Measurements from ENCODE around the gene XYLT1. TPM values are rescaled to one million over a fixed set of nuclear protein-coding genes. Genes with fewer than 3 reads are reported as not detected.

The XYLT1 gene
- total RNA-seq, 4 donors from 2014 or later = 6.6 to 17.2 (median 10.0) TPM

- Histone ChIP-seq H3K4me1 (no peaks in the 10 kb centered on the region), H3K27me3 (no peaks in the 10 kb centered on the region), H3K36me3 (peaks cover 0 to 19% (median 0%) of the 10 kb centered on the region in 3 donors), H3K9me3 (no peaks in the 10 kb centered on the region), H3K4me3 (no peak overlapping the region), H3K27ac (no peak overlapping the region)
- TF ChIP-seq CTCF (IDR thresholded peaks at IDR 0.05) (no peak), POLR2A (IDR thresholded peaks at IDR 0.05) (no peak)
- intact Hi-C loops (cut with DNase I) = loop anchor here (10.0 kb wide), 1 partner anchor 49 kb away; no protein-coding TSS in a partner anchor
- WGBS, 2 donors = 64 to 75% methylated on average over 9 of the region's 10 CpGs
- no peak for DNase-seq
Measured at GRCh38 chr16:17105239-17105797, 365.4 kb downstream of the XYLT1 start.

- WGBS, 2 donors = 64 to 78% methylated on average over 5 of the region's 5 CpGs
- TF ChIP-seq POLR2A (IDR thresholded peaks at IDR 0.05) = no peak
- TF ChIP-seq CTCF (IDR thresholded peaks at IDR 0.05) = no peak
- intact Hi-C loops (cut with DNase I) = loop anchor here (10.0 kb wide), 1 partner anchor 50 kb away; no protein-coding TSS in a partner anchor
- Histone ChIP-seq H3K36me3 (peaks cover 0 to 13% (median 0%) of the 10 kb centered on the region in 3 donors), H3K27ac (no peak overlapping the region), H3K9me3 (no peaks in the 10 kb centered on the region), H3K4me3 (no peak overlapping the region), H3K4me1 (no peaks in the 10 kb centered on the region), H3K27me3 (no peaks in the 10 kb centered on the region)
- DNase-seq = no peak
Measured at GRCh38 chr16:17104654-17105053, 366.1 kb downstream of the XYLT1 start.

GRCh38 chr16:17103216-17103615 is 367.5 kb downstream of the XYLT1 start:
- no peaks in the 10 kb centered on the region for H3K4me1 ChIP-seq
- DNase-seq = no peak
- H3K4me3 ChIP-seq = no peak overlapping the region
- intact Hi-C loops (cut with DNase I) = loop anchor here (10.0 kb wide), 1 partner anchor 52 kb away; no protein-coding TSS in a partner anchor
- no peaks in the 10 kb centered on the region for H3K27me3 ChIP-seq
- H3K27ac ChIP-seq = no peak overlapping the region
- H3K36me3 ChIP-seq = no peaks in the 10 kb centered on the region
- TF ChIP-seq CTCF (IDR thresholded peaks at IDR 0.05) (no peak), POLR2A (IDR thresholded peaks at IDR 0.05) (no peak)
- 85 to 86% methylated on average over 3 of the region's 3 CpGs for WGBS, 2 donors
- H3K9me3 ChIP-seq = no peaks in the 10 kb centered on the region

GRCh38 chr16:17101646-17102045 is 369.1 kb downstream of the XYLT1 start:
- intact Hi-C loops (cut with DNase I) = loop anchor here (10.0 kb wide), 1 partner anchor 53 kb away; no protein-coding TSS in a partner anchor
- TF ChIP-seq POLR2A (IDR thresholded peaks at IDR 0.05) (no peak), CTCF (IDR thresholded peaks at IDR 0.05) (no peak)
- H3K27ac ChIP-seq = no peak overlapping the region
- DNase-seq = no peak
- WGBS, 2 donors = 69 to 72% methylated on average over 2 of the region's 2 CpGs
- no peaks in the 10 kb centered on the region for H3K4me1 ChIP-seq
- H3K36me3 ChIP-seq = no peaks in the 10 kb centered on the region
- no peaks in the 10 kb centered on the region for H3K9me3 ChIP-seq
- no peaks in the 10 kb centered on the region for H3K27me3 ChIP-seq
- H3K4me3 ChIP-seq = no peak overlapping the region

GRCh38 chr16:17098685-17099084 is 372.1 kb downstream of the XYLT1 start:
- no peaks in the 10 kb centered on the region for H3K27me3 ChIP-seq
- DNase-seq = no peak
- H3K9me3 ChIP-seq = no peaks in the 10 kb centered on the region
- TF ChIP-seq POLR2A (IDR thresholded peaks at IDR 0.05) = no peak
- no peak for TF ChIP-seq CTCF (IDR thresholded peaks at IDR 0.05)
- WGBS, 2 donors = 82 to 92% methylated on average over 4 to 6 of the region's 6 CpGs
- no peaks in the 10 kb centered on the region for H3K4me1 ChIP-seq
- H3K4me3 ChIP-seq = no peak overlapping the region
- intact Hi-C loops (cut with DNase I) = no loop called here
- no peak overlapping the region for H3K27ac ChIP-seq
- no peaks in the 10 kb centered on the region for H3K36me3 ChIP-seq

All from esophagus squamous epithelium (tissue), 5 donors.